K562 (cell line): ENCODE measurements around the gene EPN2. TPM values are rescaled to one million over a fixed set of nuclear protein-coding genes. Genes with fewer than 3 reads are reported as not detected.

Source experiments
- ATAC-seq: fragments of 200-7000 bp; cut with Tn5 transposase; 3 replicates; pipeline ENCODE4 v1.9.1; 2020; ENCODE audit warnings: moderate library complexity
- BruUV-seq: library from RNA; stranded (reverse); fragments of 400-500 nt; replicated peaks from 2 replicates; lab custom pipeline; 2021; lab: Mats Ljungman, UMichigan
- CTCF ChIA-PET: fragments of 300-600 bp; formaldehyde crosslinking; extraction: SDS; loops from one replicate; lab custom pipeline; 2021; ENCODE audit warnings: low intra/inter-chr PET ratio; lab: Yijun Ruan, JAX
- POLR2A ChIA-PET: fragments of 300-600, 350-650 bp; sonication (Branson Sonifier 250); formaldehyde crosslinking; extraction: SDS; loops from one replicate; lab custom pipeline; 2021; ENCODE audit warnings: antibody characterized with exemption, inconsistent platforms; lab: Yijun Ruan, JAX
- DNase-seq, 4 experiments: peaks; one replicate each; pipeline versions ENCODE4 v3.0.0 to v3.0.0-alpha.2; 2011 to 2018; ENCODE audit warnings: low spot score in 3 of 4, mixed read lengths in 3 of 4; ENCODE audit errors: extremely low read depth in 1 of 4
- FAIRE-seq: peaks from 2 replicates; lab custom pipeline; 2011; peaks lifted over from hg19 to GRCh38; lab: Jason Lieb, UNC
- H2AFZ ChIP-seq: 2 replicates; pipeline ENCODE4 v1.6.0; 2011; ENCODE audit warnings: low read depth, low read length, control low read depth, inconsistent platforms
- H3K27ac ChIP-seq: fragments of 200-600 bp; 3 replicates; pipeline ENCODE4 v1.8.0; 2011; ENCODE audit warnings: low read depth, mild to moderate bottlenecking, control low read depth, inconsistent platforms, low read length, moderate library complexity, mixed read lengths; ENCODE audit errors: extremely low read depth
- H3K27me3 ChIP-seq, 2 experiments: fragments of 300-600 bp in 1 of 2; 2 replicates in 1 of 2; 3 replicates in 1 of 2; pipeline versions ENCODE4 v1.6.0 to v1.8.0; 2011; ENCODE audit warnings: inconsistent platforms in 2 of 2, low read length in 2 of 2, mild to moderate bottlenecking in 1 of 2, mixed read lengths in 1 of 2, moderate library complexity in 1 of 2; ENCODE audit not compliant: control insufficient read depth in 2 of 2, insufficient read depth in 2 of 2
- H3K36me3 ChIP-seq: fragments of 300-600 bp; 3 replicates; pipeline ENCODE4 v1.8.0; 2011; ENCODE audit warnings: mild to moderate bottlenecking, low read length, inconsistent platforms; ENCODE audit not compliant: control insufficient read depth, insufficient read depth
- H3K4me1 ChIP-seq, 2 experiments: fragments of 200-600 bp in 1 of 2; replicated peaks in 1 of 2; 2 replicates in 1 of 2; 3 replicates in 1 of 2; pipeline versions ENCODE4 v1.5.1 to v1.8.0; 2011; ENCODE audit warnings: inconsistent platforms in 2 of 2, low read length in 2 of 2, mild to moderate bottlenecking in 1 of 2, mixed read lengths in 1 of 2, moderate library complexity in 1 of 2; ENCODE audit not compliant: control insufficient read depth in 2 of 2, insufficient read depth in 2 of 2
- H3K4me2 ChIP-seq: 2 replicates; pipeline ENCODE4 v1.6.1; 2011; ENCODE audit warnings: low read length, control low read depth, inconsistent platforms, mixed read lengths; ENCODE audit not compliant: insufficient read depth
- H3K4me3 ChIP-seq: fragments of 200-600 bp; sonication (generic), shearing (Covaris generic); 2 replicates; pipeline ENCODE4 v1.5.1; 2016; ENCODE audit warnings: control low read depth, inconsistent platforms
- H3K79me2 ChIP-seq: fragments of 200-600 bp; 3 replicates; pipeline ENCODE4 v1.8.0; 2011; ENCODE audit warnings: low read length, inconsistent platforms; ENCODE audit not compliant: control insufficient read depth, insufficient read depth
- H3K9ac ChIP-seq, 2 experiments: 2 replicates each; pipeline versions ENCODE4 v1.6.0 to v1.6.1; 2011; ENCODE audit warnings: low read depth in 2 of 2, low read length in 2 of 2, control low read depth in 1 of 2, inconsistent platforms in 1 of 2, mild to moderate bottlenecking in 1 of 2, mixed read lengths in 1 of 2; ENCODE audit not compliant: insufficient read depth in 1 of 2
- H3K9me1 ChIP-seq: one replicate; pipeline ENCODE4 v1.6.0; 2011; ENCODE audit warnings: inconsistent platforms, mild to moderate bottlenecking, low read length, moderate library complexity; ENCODE audit not compliant: control insufficient read depth, insufficient read depth
- H3K9me3 ChIP-seq: replicated peaks from 2 replicates; pipeline ENCODE4 v1.5.1; 2011; ENCODE audit warnings: low read depth, low read length, inconsistent platforms; ENCODE audit not compliant: control insufficient read depth, insufficient read depth
- H4K20me1 ChIP-seq: replicated peaks from 2 replicates; pipeline ENCODE4 v1.6.1; 2011; ENCODE audit warnings: low read length, inconsistent platforms, mixed read lengths; ENCODE audit not compliant: control insufficient read depth, insufficient read depth
- C11orf30 ChIP-seq: fragments of 450-650 bp; IDR thresholded peaks from 2 replicates; pipeline ENCODE4 v1.6.1; 2016; ENCODE audit warnings: low read depth, mild to moderate bottlenecking
- CBX1 ChIP-seq: sonication (generic); IDR thresholded peaks from 2 replicates; pipeline ENCODE4 v1.6.1; 2016; ENCODE audit warnings: antibody characterized with exemption, low read depth, mild to moderate bottlenecking
- CHD1 ChIP-seq: fragments of 200-600 bp; sonication (generic); IDR thresholded peaks from one replicate; pipeline ENCODE4 v1.6.1; 2012; ENCODE audit warnings: mild to moderate bottlenecking, moderate library complexity, low read length, inconsistent platforms
- EGR1 ChIP-seq: fragments of 450-650 bp; conservative IDR thresholded peaks from 2 replicates; pipeline ENCODE4 v1.6.1; 2017; ENCODE audit warnings: mild to moderate bottlenecking
- EP300 ChIP-seq: IDR thresholded peaks from 2 replicates; pipeline ENCODE4 v1.6.1; 2012; ENCODE audit warnings: low read length, improper control_type of control experiment
- FOXA1 ChIP-seq: fragments of 450-650 bp; IDR thresholded peaks from 2 replicates; pipeline ENCODE4 v1.6.1; 2016; ENCODE audit warnings: mild to moderate bottlenecking, borderline replicate concordance
- FOXK2 ChIP-seq, 2 experiments: fragments of 450-650 bp; IDR thresholded peaks in 1 of 2; conservative IDR thresholded peaks in 1 of 2; 2 replicates each; pipeline ENCODE4 v1.6.1; 2016; ENCODE audit warnings: low read depth in 2 of 2, mild to moderate bottlenecking in 1 of 2
- HEY1 ChIP-seq: fragments of 250-450 bp; sonication (Bioruptor Pico); IDR thresholded peaks from 2 replicates; pipeline ENCODE4 v1.5.0; 2020; ENCODE audit warnings: mild to moderate bottlenecking, moderate library complexity, borderline replicate concordance
- JUN ChIP-seq, 2 experiments: sonication (generic) in 1 of 2; formaldehyde crosslinking in 1 of 2; IDR thresholded peaks; 2 replicates each; pipeline versions ENCODE4 v1.6.1 to v1.8.0; 2012 to 2022; ENCODE audit warnings: borderline replicate concordance in 2 of 2, mild to moderate bottlenecking in 2 of 2, improper control_type of control experiment in 1 of 2, low read depth in 1 of 2, low read length in 1 of 2, missing genetic modification reagents in 1 of 2
- PHF8 ChIP-seq: fragments of 200-600 bp; sonication (generic); IDR thresholded peaks from 2 replicates; pipeline ENCODE4 v1.6.1; 2012; ENCODE audit warnings: mixed run types, mild to moderate bottlenecking, inconsistent platforms, low read length, moderate library complexity, borderline replicate concordance
- POLR2A ChIP-seq: fragments of 450-650 bp; conservative IDR thresholded peaks from 2 replicates; pipeline ENCODE4 v1.6.1; 2016
- RBFOX2 ChIP-seq: fragments of 200-400 bp; formaldehyde crosslinking; IDR thresholded peaks from 2 replicates; pipeline ENCODE4 v1.6.1; 2017; ENCODE audit warnings: low read depth, mild to moderate bottlenecking, low read length, moderate library complexity
- RBM25 ChIP-seq: fragments of 200-400 bp; formaldehyde crosslinking; IDR thresholded peaks from 2 replicates; pipeline ENCODE4 v1.6.1; 2018; ENCODE audit warnings: low read length, low read depth, moderate library complexity; ENCODE audit not compliant: severe bottlenecking
- RNF2 ChIP-seq: sonication (generic); IDR thresholded peaks from 2 replicates; pipeline ENCODE4 v1.6.1; 2016
- SREBF1 ChIP-seq: fragments of 150-350 bp; IDR thresholded peaks from 2 replicates; pipeline ENCODE4 v1.6.1; 2014; ENCODE audit warnings: antibody characterized with exemption, low read depth, low read length, borderline replicate concordance
- STAT5B ChIP-seq: fragments of 250-450 bp; sonication (Bioruptor Pico); IDR thresholded peaks from 2 replicates; pipeline ENCODE4 v1.8.0; 2021; ENCODE audit warnings: mild to moderate bottlenecking, inconsistent platforms
- ZNF140 ChIP-seq: fragments of 250-450 bp; sonication (Bioruptor Pico); IDR thresholded peaks from 2 replicates; pipeline ENCODE4 v1.8.0; 2021; ENCODE audit warnings: moderate library complexity, mild to moderate bottlenecking, inconsistent platforms
- ZNF184 ChIP-seq: sonication (generic); formaldehyde crosslinking; IDR thresholded peaks from 2 replicates; pipeline ENCODE4 v1.5.0; 2020; ENCODE audit warnings: missing genetic modification reagents
- ZNF23 ChIP-seq: fragments of 250-450 bp; sonication (Bioruptor Pico); IDR thresholded peaks from 2 replicates; pipeline ENCODE4 v1.4.0; 2020; ENCODE audit warnings: mild to moderate bottlenecking
- ZNF695 ChIP-seq: fragments of 450-650 bp; formaldehyde crosslinking; IDR thresholded peaks from 2 replicates; pipeline ENCODE4 v1.4.0; 2020; ENCODE audit warnings: mild to moderate bottlenecking, moderate library complexity
- ZNF75A ChIP-seq: fragments of 450-650 bp; formaldehyde crosslinking; IDR thresholded peaks from 2 replicates; pipeline ENCODE4 v1.4.0; 2020; ENCODE audit warnings: mild to moderate bottlenecking
- WGBS: fragments of 100-300 bp; shearing (Covaris generic); methylation state at CpG from one replicate; pipeline ENCODE4 v1.1.6; 2016; ENCODE audit warnings: low coverage, mixed read lengths; ENCODE audit not compliant: insufficient coverage; ENCODE audit errors: missing lambda C conversion rate; 5-methylcytosine and 5-hydroxymethylcytosine counted together
- in situ Hi-C: fragments of 300-500 bp; cut with MboI; formaldehyde crosslinking; loops from 4 replicates; pipeline ENCODE4 v1.15.0; 2018; ENCODE audit warnings: inconsistent platforms, mixed read lengths
- intact Hi-C: fragments of 100-400 bp; cut with micrococcal nuclease; formaldehyde crosslinking; loops from 2 replicates; pipeline ENCODE4 v1.14.2; 2022
- polyA plus RNA-seq, 8 experiments: library from polyadenylated mRNA; depleted of rRNA in 4 of 8; stranded (reverse) in 5 of 8; unstranded in 3 of 8; fragments of >200 nt; fragmentation: Nextera tagmentation in 2 of 8; fragmentation: Illumina TruSeq in 1 of 8; extraction: Ambion mirVana in 2 of 8; extraction: Trizol in 1 of 8; gene quantifications; 2 replicates each; pipeline versions ENCODE4 v1.2.1 to v1.2.3, GENCODE V29; 2011 to 2014; ENCODE audit warnings: inconsistent platforms in 1 of 8, missing spikeins in 1 of 8
- total RNA-seq, 7 experiments: library from RNA; depleted of rRNA in 6 of 7; stranded (reverse); fragments of >200 nt in 6 of 7; fragmentation: Illumina TruSeq in 2 of 7; extraction: Trizol in 2 of 7; gene quantifications; 2 replicates each; pipeline versions ENCODE4 v1.2.1 to v1.2.3, GENCODE V29; 2011 to 2021; ENCODE audit warnings: low replicate concordance in 1 of 7

EPN2 gene
- total and polyA plus RNA-seq, 9 of the 15 experiments (the other 6 are each of a cell fraction or from before 2014, with no cell fraction given) = 1.0 to 12.9 (median 8.9) TPM

DNA sequence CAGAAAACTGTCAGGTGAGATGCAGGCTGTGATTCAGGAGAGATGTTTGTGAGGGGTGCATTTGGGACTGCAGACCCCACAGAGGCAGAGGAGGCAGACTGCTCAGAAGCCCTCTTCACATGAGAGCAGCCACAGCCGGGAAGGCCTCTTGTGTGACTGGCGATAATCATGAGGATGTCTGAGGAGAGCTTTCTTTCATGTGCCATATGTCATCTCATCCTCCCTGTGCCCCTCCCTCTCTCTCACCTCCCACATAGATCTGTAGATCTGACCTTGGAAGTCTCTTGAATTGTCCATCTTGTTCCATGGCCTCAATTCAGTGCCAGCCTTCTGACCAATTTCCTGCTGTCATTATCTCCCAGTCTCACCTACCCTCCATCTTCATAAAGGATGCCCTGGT lies 50.5 kb downstream of the EPN2 start:
- Histone ChIP-seq H4K20me1 (no peaks in the 10 kb centered on the region), H3K27me3 (no peaks in the 10 kb centered on the region), H3K36me3 (peaks cover 6% of the 10 kb centered on the region; the same call in 1 of the 3 replicates), H3K79me2 (no peaks in the 10 kb centered on the region), H3K4me2 (no peak overlapping the region), H3K9ac (no peak overlapping the region), H3K4me1 (peaks cover 0 to 10% of the 10 kb centered on the region in 2 experiments; a peak in 2 of 5 replicates), H2AFZ (no peak overlapping the region), H3K4me3 (no peak overlapping the region), H3K9me1 (no peaks in the 10 kb centered on the region), H3K9me3 (no peaks in the 10 kb centered on the region), H3K27ac (no peak overlapping the region)
- no peak for DNase-seq
- intact Hi-C loops = no loop called here
- TF ChIP-seq RBFOX2 (no peak), POLR2A (no peak)
- no TSS peak for BruUV-seq
- ATAC-seq = no peak
- ChIA-PET POLR2A (no interaction called here), CTCF (no interaction called here)
- in situ Hi-C loops = no loop called here
- 94% methylated on average over 2 of the region's 2 CpGs for WGBS
- FAIRE-seq = no peak

GRCh38 chr17:19288453-19288852 lies 51.3 kb downstream of the EPN2 start:
- 80% methylated on average over 5 of the region's 5 CpGs for WGBS
- intact Hi-C loops (no loop called here), in situ Hi-C loops (no loop called here)
- DNase-seq = no peak
- H3K9ac ChIP-seq = no peak overlapping the region
- FAIRE-seq = no peak
- no peak overlapping the region for H3K4me2 ChIP-seq
- H4K20me1 ChIP-seq = no peaks in the 10 kb centered on the region
- no peak for ATAC-seq
- POLR2A ChIA-PET = no interaction called here
- H3K79me2 ChIP-seq = no peaks in the 10 kb centered on the region
- TF ChIP-seq RNF2 (no peak), C11orf30 (no peak), RBM25 (no peak), FOXK2 (conservative IDR thresholded peaks at IDR 0.05 in 1 of 2, IDR thresholded peaks at IDR 0.05 in 1 of 2; ENCODE audit: low read depth in 2 of 2) (no peak), CBX1 (no peak), STAT5B (CRISPR knock-in tag) (no peak), EP300 (no peak), HEY1 (CRISPR knock-in tag) (no peak), SREBF1 (no peak), ZNF75A (CRISPR knock-in tag) (no peak), ZNF23 (CRISPR knock-in tag) (no peak), CHD1 (no peak), JUN (IDR thresholded peaks at IDR 0.05; ENCODE audit: borderline replicate concordance, low read depth, low read length) (no peak), JUN (CRISPR knock-in tag; IDR thresholded peaks at IDR 0.05; ENCODE audit: borderline replicate concordance) (no peak), PHF8 (no peak), ZNF695 (no peak), EGR1 (no peak), FOXA1 (no peak), ZNF140 (CRISPR knock-in tag) (no peak), ZNF184 (no peak)
- H3K36me3 ChIP-seq = peaks cover 3% of the 10 kb centered on the region; the same call in 1 of the 3 replicates
- no peaks in the 10 kb centered on the region for H3K9me3 ChIP-seq
- H2AFZ ChIP-seq = no peak overlapping the region
- peaks cover 0 to 8% of the 10 kb centered on the region in 2 experiments; a peak in 2 of 5 replicates for H3K4me1 ChIP-seq
- H3K4me3 ChIP-seq = no peak overlapping the region
- H3K27ac ChIP-seq = no peak overlapping the region
- CTCF ChIA-PET = no interaction called here
- H3K27me3 ChIP-seq = no peaks in the 10 kb centered on the region
- no peaks in the 10 kb centered on the region for H3K9me1 ChIP-seq
- BruUV-seq = no TSS peak
